HCT116 (cell line): ENCODE results near the gene MYBPC1. TPM values are rescaled to one million over a fixed set of nuclear protein-coding genes. Genes with fewer than 3 reads are reported as not detected.

ENCODE experiments used
- ATAC-seq: fragments of 200-7000 bp; cut with Tn5 transposase; 2 replicates; pipeline ENCODE4 v1.9.1; 2020; ENCODE audit warnings: mild to moderate bottlenecking, moderate library complexity
- BruUV-seq: library from RNA; stranded (reverse); fragments of 400-500 nt; replicated peaks from 2 replicates; lab custom pipeline; 2021; lab: Mats Ljungman, UMichigan
- CTCF ChIA-PET: fragments of 300-600 bp; sonication (Branson Sonifier 250); formaldehyde crosslinking; loops from one replicate; lab custom pipeline; 2021; ENCODE audit warnings: antibody characterized with exemption; lab: Charles Lee
- POLR2A ChIA-PET: fragments of 300-600, 350-600 bp; sonication (Branson Sonifier 250); formaldehyde crosslinking; loops from one replicate; lab custom pipeline; 2021; ENCODE audit warnings: antibody characterized with exemption; lab: Charles Lee
- RAD21 ChIA-PET, 2 experiments: fragments of 300-600 bp; sonication (Branson Sonifier 250); formaldehyde crosslinking; loops; one replicate each; lab custom pipeline; 2023; ENCODE audit warnings: low total read pairs in 2 of 2; ENCODE audit not compliant: uncharacterized antibody in 2 of 2, unreplicated experiment in 2 of 2, low non-redundant PET in 1 of 2; lab: Charles Lee
- DNase-seq: peaks from one replicate; pipeline ENCODE4 v3.0.0-alpha.2; 2010; ENCODE audit warnings: low read depth, low spot score
- H2AFZ ChIP-seq: fragments of 200-600 bp; shearing (Covaris generic), sonication (generic); 2 replicates; pipeline ENCODE4 v1.6.1; 2017; ENCODE audit warnings: low read depth, mixed run types, mixed read lengths, antibody characterized with exemption, low read length; ENCODE audit not compliant: poor library complexity, severe bottlenecking
- H3K27ac ChIP-seq: 2 replicates; pipeline ENCODE4 v1.5.1; 2012; ENCODE audit warnings: low read depth, low read length
- H3K27me3 ChIP-seq: fragments of 200-600 bp; sonication (generic); 2 replicates; pipeline ENCODE4 v1.6.1; 2016; ENCODE audit warnings: mixed run types, low read length, mixed read lengths; ENCODE audit not compliant: insufficient read depth
- H3K36me3 ChIP-seq, 2 experiments: fragments of 200-500 bp in 1 of 2; fragments of 200-600 bp in 1 of 2; sonication (Bioruptor generic) in 1 of 2; sonication (generic) in 1 of 2; 2 replicates each; pipeline versions ENCODE4 v1.5.1 to v1.6.1; 2014 to 2016; ENCODE audit warnings: low read length in 2 of 2, inconsistent platforms in 1 of 2, mixed read lengths in 1 of 2, mixed run types in 1 of 2; ENCODE audit not compliant: insufficient read depth in 2 of 2, control insufficient read depth in 1 of 2
- H3K4me1 ChIP-seq, 2 experiments: fragments of 200-600 bp in 1 of 2; sonication (generic) in 1 of 2; 2 replicates each; pipeline versions ENCODE4 v1.5.1 to v1.6.1; 2012 to 2017; ENCODE audit warnings: low read length in 2 of 2, inconsistent platforms in 1 of 2, mild to moderate bottlenecking in 1 of 2, mixed read lengths in 1 of 2, mixed run types in 1 of 2, moderate library complexity in 1 of 2; ENCODE audit not compliant: insufficient read depth in 2 of 2, control insufficient read depth in 1 of 2
- H3K4me2 ChIP-seq: fragments of 200-600 bp; sonication (generic); 2 replicates; pipeline ENCODE4 v1.6.1; 2017; ENCODE audit warnings: mixed run types, low read length, mixed read lengths
- H3K4me3 ChIP-seq, 2 experiments: fragments of 200-600 bp in 1 of 2; sonication (generic) in 1 of 2; replicated peaks in 1 of 2; 2 replicates each; pipeline ENCODE4 v1.5.1; 2011 to 2016; ENCODE audit warnings: low read length in 2 of 2, control low read depth in 1 of 2, low read depth in 1 of 2, mild to moderate bottlenecking in 1 of 2, mixed read lengths in 1 of 2, mixed run types in 1 of 2
- H3K79me2 ChIP-seq: fragments of 200-600 bp; sonication (generic); 2 replicates; pipeline ENCODE4 v1.6.1; 2017; ENCODE audit warnings: mild to moderate bottlenecking, mixed run types, low read length, moderate library complexity, mixed read lengths; ENCODE audit not compliant: insufficient read depth
- H3K9ac ChIP-seq: fragments of 200-600 bp; sonication (generic); 2 replicates; pipeline ENCODE4 v1.6.1; 2016; ENCODE audit warnings: low read length, mixed read lengths
- H3K9me2 ChIP-seq: fragments of 200-600 bp; sonication (generic), shearing (Covaris generic); 2 replicates; pipeline ENCODE4 v1.6.1; 2017; ENCODE audit warnings: mixed run types, mild to moderate bottlenecking, moderate library complexity; ENCODE audit not compliant: insufficient read depth
- H3K9me3 ChIP-seq, 2 experiments: fragments of 200-500 bp in 1 of 2; fragments of 200-600 bp in 1 of 2; sonication (Bioruptor generic) in 1 of 2; sonication (generic) in 1 of 2; 2 replicates each; pipeline ENCODE4 v1.6.1; 2014 to 2017; ENCODE audit warnings: low read length in 2 of 2, mixed read lengths in 2 of 2, inconsistent platforms in 1 of 2, low read depth in 1 of 2, mild to moderate bottlenecking in 1 of 2, mixed run types in 1 of 2, moderate library complexity in 1 of 2; ENCODE audit not compliant: control insufficient read depth in 1 of 2, insufficient read depth in 1 of 2
- H4K20me1 ChIP-seq: fragments of 200-600 bp; sonication (generic), shearing (Covaris generic); 2 replicates; pipeline ENCODE4 v1.6.1; 2017; ENCODE audit warnings: mixed run types, mild to moderate bottlenecking, moderate library complexity; ENCODE audit not compliant: insufficient read depth
- ATF3 ChIP-seq: IDR thresholded peaks from 2 replicates; pipeline ENCODE4 v1.6.1; 2012
- CBX3 ChIP-seq: IDR thresholded peaks from 2 replicates; pipeline ENCODE4 v1.6.1; 2012; ENCODE audit warnings: low read depth
- CEBPB ChIP-seq: IDR thresholded peaks from 2 replicates; pipeline ENCODE4 v1.6.1; 2012; ENCODE audit warnings: low read depth
- CTCF ChIP-seq, 3 experiments: fragments of 200-600 bp in 1 of 3; sonication (generic) in 1 of 3; IDR thresholded peaks in 2 of 3; conservative IDR thresholded peaks in 1 of 3; 2 replicates each; pipeline ENCODE4 v1.5.1; 2012 to 2017; ENCODE audit warnings: low read depth in 2 of 3, low read length in 2 of 3, antibody characterized with exemption in 1 of 3, borderline replicate concordance in 1 of 3, control low read depth in 1 of 3, mild to moderate bottlenecking in 1 of 3, mixed read lengths in 1 of 3, mixed run types in 1 of 3, moderate library complexity in 1 of 3; ENCODE audit not compliant: insufficient read depth in 1 of 3
- EGR1 ChIP-seq: IDR thresholded peaks from 2 replicates; pipeline ENCODE4 v1.6.1; 2012; ENCODE audit warnings: low read depth
- POLR2A ChIP-seq: IDR thresholded peaks from 2 replicates; pipeline ENCODE4 v1.7.0; 2011; ENCODE audit warnings: borderline replicate concordance; ENCODE audit not compliant: insufficient read depth, insufficient read length; ENCODE audit errors: extremely low read depth
- POLR2AphosphoS5 ChIP-seq: IDR thresholded peaks from 2 replicates; pipeline ENCODE4 v1.6.1; 2011; ENCODE audit warnings: mild to moderate bottlenecking, low read depth, low read length, moderate library complexity
- RAD21 ChIP-seq: IDR thresholded peaks from 2 replicates; pipeline ENCODE4 v1.6.1; 2012; ENCODE audit warnings: low read depth, mild to moderate bottlenecking
- REST ChIP-seq: IDR thresholded peaks from 2 replicates; pipeline ENCODE4 v1.6.1; 2012; ENCODE audit warnings: low read depth
- SIN3A ChIP-seq: IDR thresholded peaks from 2 replicates; pipeline ENCODE4 v1.6.1; 2012; ENCODE audit warnings: low read depth
- SP1 ChIP-seq: IDR thresholded peaks from 2 replicates; pipeline ENCODE4 v1.6.1; 2012; ENCODE audit warnings: low read depth
- SRF ChIP-seq: IDR thresholded peaks from 2 replicates; pipeline ENCODE4 v1.6.1; 2012; ENCODE audit warnings: low read depth
- ZBTB33 ChIP-seq: IDR thresholded peaks from 2 replicates; pipeline ENCODE4 v1.6.1; 2011; ENCODE audit warnings: mild to moderate bottlenecking, low read length, moderate library complexity; ENCODE audit not compliant: insufficient replicate concordance; ENCODE audit errors: extremely low read depth
- ZNF274 ChIP-seq: fragments of 200-500 bp; sonication (Bioruptor generic); IDR thresholded peaks from 2 replicates; pipeline ENCODE4 v1.6.1; 2014; ENCODE audit warnings: mild to moderate bottlenecking, low read depth, low read length, inconsistent platforms
- intact Hi-C: fragments of 100-400 bp; cut with micrococcal nuclease; formaldehyde crosslinking; loops from 2 replicates; pipeline ENCODE4 v1.10.0; 2022
- total RNA-seq: library from RNA; stranded (reverse); gene quantifications from one replicate; pipeline ENCODE4 v1.2.1, GENCODE V29; 2021; ENCODE audit not compliant: unreplicated experiment

MYBPC1 gene
- total RNA-seq, 1 experiment from 2014 or later: not detected

GRCh38 chr12:101573743-101574142 is 21.0 kb upstream of the MYBPC1 start:
- Histone ChIP-seq H3K4me3 (no peak overlapping the region), H3K27me3 (no peaks in the 10 kb centered on the region), H2AFZ (no peak overlapping the region), H3K36me3 (no peaks in the 10 kb centered on the region), H3K79me2 (no peaks in the 10 kb centered on the region), H4K20me1 (no peaks in the 10 kb centered on the region), H3K9me2 (no peaks in the 10 kb centered on the region), H3K9me3 (no peaks in the 10 kb centered on the region), H3K27ac (no peak overlapping the region), H3K4me2 (no peak overlapping the region), H3K9ac (no peak overlapping the region), H3K4me1 (no peaks in the 10 kb centered on the region)
- intact Hi-C loops: no loop called here
- RAD21 ChIA-PET: no interaction called here
- no peak for ATAC-seq
- no TSS peak for BruUV-seq
- POLR2A ChIA-PET: no interaction called here
- CTCF ChIA-PET: no interaction called here
- DNase-seq: no peak
- no peak for TF ChIP-seq SRF
- no peak for TF ChIP-seq CEBPB

GRCh38 chr12:101578417-101578816 is 16.4 kb upstream of the MYBPC1 start:
- Histone ChIP-seq H3K27me3 (no peaks in the 10 kb centered on the region), H3K4me1 (no peaks in the 10 kb centered on the region), H3K27ac (no peak overlapping the region), H3K9me2 (no peaks in the 10 kb centered on the region), H3K36me3 (no peaks in the 10 kb centered on the region), H3K4me2 (no peak overlapping the region), H3K9ac (no peak overlapping the region), H3K79me2 (no peaks in the 10 kb centered on the region), H4K20me1 (no peaks in the 10 kb centered on the region), H3K9me3 (no peaks in the 10 kb centered on the region), H3K4me3 (no peak overlapping the region), H2AFZ (no peak overlapping the region)
- ChIA-PET CTCF (no interaction called here), POLR2A (no interaction called here), RAD21 (no interaction called here)
- ATAC-seq (no peak), DNase-seq (no peak)
- intact Hi-C loops: no loop called here
- no TSS peak for BruUV-seq
- TF ChIP-seq POLR2A (no peak), CBX3 (no peak), SRF (no peak), CEBPB (no peak), ZBTB33 (no peak), ZNF274 (no peak), RAD21 (no peak), CTCF (IDR thresholded peaks at IDR 0.05 in 2 of 3, conservative IDR thresholded peaks at IDR 0.05 in 1 of 3; ENCODE audit: borderline replicate concordance in 1 of 3, insufficient read depth in 1 of 3, low read depth in 2 of 3, low read length in 2 of 3) (no peak), SP1 (no peak), SIN3A (no peak), REST (no peak), POLR2AphosphoS5 (no peak), EGR1 (no peak), ATF3 (no peak)
